ENCODE data around the gene WDFY4.

GRCh38 chr10:48731654-48732053 is 47.0 kb downstream of the WDFY4 start:
- no peak for TF ChIP-seq CTCF (IDR thresholded peaks at IDR 0.05)
- no peak for TF ChIP-seq POLR2AphosphoS5 (IDR thresholded peaks at IDR 0.05; ENCODE audit: low read depth, low read length)
- TF ChIP-seq SIN3A (IDR thresholded peaks at IDR 0.05; ENCODE audit: borderline replicate concordance, insufficient read depth, low read depth, low read length) = no peak
- no peak for TF ChIP-seq TCF7L2 (IDR thresholded peaks at IDR 0.05; ENCODE audit: low read depth, low read length)
